Stomach (tissue), 4 donors: ENCODE data around the gene PDHB.

Experiments
- CTCF ChIP-seq, 7 experiments: fragments of 450-650 bp in 4 of 7; fragments of 200-600 bp in 3 of 7; sonication (generic) in 3 of 7; IDR thresholded peaks; one replicate each; pipeline ENCODE4 v1.5.1; 2016 to 2019; ENCODE audit warnings: antibody characterized with exemption in 7 of 7, control low read depth in 2 of 7, mild to moderate bottlenecking in 1 of 7
- EP300 ChIP-seq: sonication (generic); formaldehyde crosslinking; IDR thresholded peaks from one replicate; pipeline ENCODE4 v1.6.1; 2017; ENCODE audit warnings: antibody characterized with exemption
- POLR2A ChIP-seq, 4 donors: fragments of 450-650 bp; IDR thresholded peaks; one replicate each; pipeline ENCODE4 v1.6.1; 2016; ENCODE audit warnings: antibody characterized with exemption in 4 of 4, control low read depth in 2 of 4, mild to moderate bottlenecking in 1 of 4, moderate library complexity in 1 of 4
- POLR2AphosphoS5 ChIP-seq, 3 donors: sonication (generic); formaldehyde crosslinking; IDR thresholded peaks; one replicate each; pipeline ENCODE4 v1.6.1; 2016; ENCODE audit warnings: antibody characterized with exemption in 3 of 3

- no peak for TF ChIP-seq CTCF (IDR thresholded peaks at IDR 0.05)
- TF ChIP-seq EP300, result no peak
- TF ChIP-seq POLR2A (IDR thresholded peaks at IDR 0.05), result no peak
- TF ChIP-seq POLR2AphosphoS5 (IDR thresholded peaks at IDR 0.05), result no peak
Measured at GRCh38 chr3:58409663-58410062, 24.0 kb downstream of the PDHB start.
